CD4-positive, alpha-beta T cell treated with Interleukin-6 at 100 ng/mL for 8 hours (primary cell): ENCODE measurements around the gene TLX1.

Source experiments
- DNase-seq: peaks from one replicate; pipeline ENCODE4 v3.0.0-alpha.2; 2020; ENCODE audit warnings: mixed read lengths, low spot score

The TLX1 gene

DNA sequence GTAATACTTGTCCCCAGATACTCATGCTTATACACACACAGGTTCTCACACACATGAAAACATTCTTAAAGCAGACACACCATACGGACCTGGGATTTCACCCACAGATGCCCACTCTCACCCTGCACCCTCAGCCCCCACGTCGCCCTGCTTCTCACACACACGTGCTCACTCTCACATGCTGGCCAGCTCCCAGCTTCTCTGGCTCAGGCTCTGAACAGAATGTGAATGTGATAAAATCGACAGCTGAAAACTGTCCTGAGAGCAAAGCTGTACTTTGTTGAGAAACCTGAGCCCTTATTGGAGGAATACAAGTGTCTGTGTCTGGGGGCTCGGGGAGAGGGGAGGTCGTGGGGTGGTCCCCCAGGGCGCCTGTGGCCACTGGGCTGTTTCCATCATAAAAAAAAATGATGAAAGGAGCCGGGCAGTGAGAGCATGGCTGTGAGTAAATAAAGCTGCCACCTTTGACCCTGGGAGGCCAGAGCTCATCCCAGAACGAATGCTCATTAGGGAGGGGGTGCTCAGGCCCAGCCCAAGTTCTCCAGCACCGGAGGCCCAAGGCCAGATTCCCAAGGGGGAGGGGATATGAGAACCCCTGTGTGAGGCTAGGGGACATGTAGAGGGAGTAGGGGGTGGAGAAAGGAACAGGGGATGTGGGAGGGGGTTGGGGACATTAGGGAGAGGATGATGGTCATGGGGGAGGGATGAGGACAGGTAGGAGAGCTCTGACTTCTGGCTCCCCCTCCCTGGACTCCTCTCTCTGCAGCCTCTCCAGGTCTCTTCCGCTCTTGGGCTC, 18.1 kb upstream of the TLX1 start:
- DNase-seq: no peak

DNA sequence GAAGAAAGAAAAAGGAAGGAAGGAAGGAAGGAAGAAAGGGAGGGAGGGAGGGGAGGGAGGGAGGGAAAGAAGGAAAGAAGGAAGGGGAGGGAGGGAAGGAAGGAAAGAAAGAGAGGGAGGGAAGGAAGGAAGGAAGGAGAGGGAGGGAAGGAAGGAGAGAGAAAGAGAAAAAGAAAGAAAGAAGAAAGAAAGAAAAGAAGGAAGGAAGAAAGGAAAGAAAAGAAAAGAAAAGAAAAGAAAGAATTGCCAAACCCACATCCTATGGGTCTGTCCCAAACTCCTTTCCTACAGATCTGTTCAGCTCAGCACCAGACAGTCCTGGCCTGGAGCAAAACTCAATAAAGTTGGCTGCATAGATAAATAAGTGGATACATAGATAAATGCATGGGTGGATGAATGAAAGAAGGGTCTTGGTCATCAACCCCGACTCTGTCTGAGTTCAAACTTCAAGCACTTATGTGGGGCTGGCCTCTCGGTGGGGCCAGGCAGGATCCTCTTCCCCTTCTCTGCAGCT, 17.2 kb upstream of the TLX1 start:
- DNase-seq: no peak

DNA sequence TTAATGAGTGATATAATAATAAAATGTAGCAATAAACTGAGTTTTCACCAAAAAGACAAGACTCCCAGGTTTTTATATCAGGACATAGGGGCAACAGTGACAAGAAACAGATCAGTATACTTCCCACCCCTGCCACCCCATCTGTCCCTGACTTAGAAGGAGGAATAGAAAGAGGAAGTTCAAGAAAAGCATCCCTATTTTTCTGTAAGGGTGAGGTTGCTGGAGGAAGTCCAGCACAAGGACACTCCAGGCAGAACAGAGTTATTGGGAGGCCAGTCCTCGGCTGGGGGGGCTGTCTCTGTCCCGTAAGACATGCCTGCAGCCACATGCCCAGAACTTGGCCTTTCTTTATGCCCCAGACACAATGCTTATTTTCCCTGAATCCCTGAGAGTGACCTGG, 16.5 kb upstream of the TLX1 start:
- DNase-seq: no peak

DNA sequence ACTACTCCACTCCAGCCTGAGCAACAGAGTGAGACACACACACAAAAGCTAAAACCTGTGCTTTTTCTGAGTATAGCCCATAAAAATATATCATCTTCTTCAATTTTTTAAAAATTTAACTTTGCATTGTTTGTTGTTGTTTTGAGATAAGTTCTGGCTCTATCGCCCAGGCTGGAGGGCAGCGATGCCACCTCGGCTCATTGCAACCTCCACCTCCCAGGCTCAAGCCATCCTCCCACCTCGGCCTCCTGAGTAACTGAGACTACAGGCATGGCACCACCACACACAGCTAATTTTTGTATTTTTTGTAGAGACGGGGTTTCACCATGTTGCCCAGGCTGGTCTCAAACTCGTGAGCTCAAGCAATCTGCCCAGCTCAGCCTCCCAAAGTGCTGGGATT, 14.3 kb upstream of the TLX1 start:
- no peak for DNase-seq

DNA sequence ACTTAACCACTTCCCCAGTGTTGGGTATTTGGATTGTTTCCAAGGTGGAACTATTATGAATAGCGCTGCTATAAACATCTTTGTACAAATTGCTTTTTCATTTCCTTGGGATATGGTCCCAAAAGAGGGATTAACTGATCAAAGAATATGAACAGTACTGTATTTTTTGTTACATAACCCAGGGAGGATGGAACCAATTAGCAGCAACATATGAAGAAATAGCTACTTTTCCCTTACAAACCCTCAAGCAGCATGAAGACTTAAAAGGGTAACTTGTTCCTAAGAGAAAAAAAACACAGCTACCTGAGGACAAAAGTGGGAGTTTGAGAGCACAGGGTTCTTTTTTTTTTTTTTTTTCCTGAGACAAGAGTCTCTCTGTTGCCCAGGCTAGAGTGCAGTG, 13.1 kb upstream of the TLX1 start:
- DNase-seq: no peak

DNA sequence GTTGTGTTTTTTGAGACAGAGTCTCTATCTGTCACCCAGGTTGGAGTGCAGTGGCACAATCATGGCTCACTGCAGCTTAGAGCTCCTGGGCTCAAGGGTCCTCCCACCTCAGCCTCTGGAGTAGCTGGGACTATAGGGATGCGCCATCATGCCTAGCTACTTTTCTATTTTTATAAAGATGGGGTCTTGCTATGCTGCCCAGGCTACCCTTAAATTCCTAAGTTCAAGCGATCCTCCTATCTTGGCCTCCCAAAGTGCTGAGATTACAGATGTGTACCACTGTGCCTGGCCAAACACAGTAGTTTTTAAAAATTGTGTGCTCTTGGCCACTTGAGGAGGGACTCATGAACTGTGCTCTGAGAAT, 10.6 kb upstream of the TLX1 start:
- DNase-seq: no peak

DNA sequence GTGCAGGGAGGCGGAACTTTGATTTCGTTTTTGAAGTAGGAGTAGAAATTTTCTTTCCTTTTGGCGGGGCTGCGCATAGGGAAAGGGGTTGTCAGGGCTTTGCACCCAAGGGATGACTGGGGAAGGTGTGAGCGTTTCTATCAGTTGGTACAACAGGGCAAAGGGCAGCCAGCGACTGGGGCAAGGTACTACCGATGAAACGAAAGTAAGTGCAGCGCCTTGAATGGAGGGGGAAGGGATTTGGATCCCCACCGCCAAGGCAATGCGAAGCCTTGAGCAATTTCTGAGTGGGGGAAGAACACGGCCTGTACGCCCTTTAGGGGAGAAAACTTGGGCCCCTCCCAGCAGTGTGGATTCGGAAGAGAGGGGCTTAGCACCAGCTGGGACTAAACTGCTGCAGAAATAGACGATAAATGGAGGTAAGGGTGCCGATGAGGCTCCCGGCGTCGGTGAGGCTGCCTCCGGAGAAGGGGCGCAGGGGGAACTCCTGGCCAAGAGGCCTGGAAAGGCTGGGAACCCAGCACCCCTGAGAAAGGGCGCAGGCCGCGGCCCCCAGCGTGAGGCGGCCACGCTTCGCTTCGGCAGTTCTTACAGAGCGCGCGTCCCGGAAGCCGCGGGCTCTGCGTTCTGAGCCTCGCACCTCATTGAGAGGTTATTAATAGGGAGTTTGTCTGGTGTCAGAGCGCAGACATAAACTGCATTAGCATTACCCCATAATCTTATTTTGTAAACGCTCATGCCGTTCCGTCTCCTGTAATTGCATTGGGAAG, 10.0 kb upstream of the TLX1 start:
- DNase-seq: peak; percentile 36

DNA sequence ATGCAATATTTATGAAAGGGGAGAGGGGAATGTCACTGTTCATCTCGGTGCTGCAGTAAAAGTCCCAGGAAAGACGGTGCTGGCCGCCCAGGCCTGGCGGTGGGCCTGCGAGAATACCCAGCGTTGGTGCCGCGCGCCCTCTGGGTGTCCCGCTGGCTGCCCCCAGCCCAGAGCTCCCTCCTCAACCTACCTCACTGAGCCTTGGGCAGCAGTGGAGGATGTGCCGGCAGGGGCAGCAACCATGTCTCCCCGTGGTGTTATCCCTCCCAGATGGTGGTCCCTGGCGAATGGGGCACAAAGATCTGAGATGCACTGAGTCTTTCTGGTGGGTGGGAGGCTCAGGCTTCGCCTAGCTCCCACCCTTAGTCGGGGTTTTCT, 9.5 kb upstream of the TLX1 start:
- no peak for DNase-seq

DNA sequence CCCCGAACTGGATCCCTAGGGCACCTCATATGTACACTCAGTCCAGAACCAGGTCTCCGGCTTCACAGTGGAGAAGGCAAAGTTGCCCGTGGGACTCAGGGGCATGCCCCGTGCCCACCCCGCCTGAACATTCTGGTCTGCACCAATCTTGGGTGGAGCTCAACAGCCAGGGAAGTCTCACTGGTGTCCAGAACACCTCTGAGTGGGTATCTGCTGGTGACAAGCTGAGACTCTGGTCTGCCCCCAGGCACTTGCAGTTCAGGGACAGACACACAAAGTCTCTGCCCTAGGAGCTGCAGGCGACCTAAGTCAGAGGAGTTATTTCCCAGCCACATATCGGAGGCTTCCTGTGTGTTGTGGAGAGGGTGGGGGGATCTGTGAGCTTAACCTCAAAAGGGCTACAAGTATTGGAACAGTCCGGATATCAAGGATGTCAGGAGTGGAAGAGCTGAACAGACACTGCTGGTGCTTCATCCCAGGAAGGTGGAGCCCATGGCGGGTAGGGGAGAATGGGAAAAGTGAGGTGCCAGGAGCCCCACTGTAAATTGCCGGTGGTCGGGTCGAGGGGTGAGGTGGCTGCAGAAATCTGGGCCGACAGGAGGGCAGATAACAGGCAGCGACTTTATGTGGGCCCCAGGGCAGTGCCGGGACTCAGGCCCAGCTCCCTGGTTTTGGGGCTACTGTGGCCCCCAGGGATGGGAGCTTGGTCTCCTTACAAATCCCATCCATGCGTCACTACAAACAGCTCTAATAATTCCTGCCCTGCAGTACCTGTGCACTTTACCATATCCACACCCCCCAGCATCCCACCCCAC, 8.6 kb upstream of the TLX1 start:
- DNase-seq: no peak

DNA sequence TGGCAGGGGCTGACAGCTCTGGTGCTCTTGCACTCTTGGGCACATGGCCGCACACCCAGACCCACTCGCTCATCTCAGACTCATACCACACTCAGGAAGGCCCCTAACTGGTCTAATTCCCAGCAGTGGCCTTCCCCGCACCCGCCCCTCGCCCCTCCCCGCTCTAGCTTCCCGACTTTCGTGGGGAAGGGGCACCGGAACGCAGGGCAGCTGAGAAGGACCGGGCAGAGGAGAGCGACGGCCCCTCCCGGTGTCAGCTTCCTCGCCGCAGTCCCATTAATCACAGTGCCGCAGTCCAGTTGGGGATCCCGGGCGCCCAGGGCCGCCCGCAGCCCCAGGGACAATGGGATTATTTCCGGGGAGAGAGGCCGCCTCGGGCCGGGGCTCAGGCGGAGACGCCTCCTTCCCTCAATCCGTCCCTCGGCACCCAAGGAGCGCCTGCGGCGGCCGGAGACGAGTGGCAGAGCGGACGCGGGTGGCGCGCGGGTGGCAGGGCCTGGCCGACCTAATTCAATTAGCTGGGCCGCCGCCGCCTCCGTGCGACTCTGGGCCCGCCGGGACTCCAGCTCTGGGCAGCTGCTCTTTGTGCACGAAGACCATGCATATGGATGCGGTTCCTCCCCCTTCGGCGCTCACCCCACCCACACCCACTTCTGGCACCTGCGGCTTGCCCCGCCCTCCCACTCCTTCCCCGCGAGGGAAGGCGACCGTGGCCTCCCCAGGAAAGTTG, 7.8 kb upstream of the TLX1 start:
- no peak for DNase-seq

DNA sequence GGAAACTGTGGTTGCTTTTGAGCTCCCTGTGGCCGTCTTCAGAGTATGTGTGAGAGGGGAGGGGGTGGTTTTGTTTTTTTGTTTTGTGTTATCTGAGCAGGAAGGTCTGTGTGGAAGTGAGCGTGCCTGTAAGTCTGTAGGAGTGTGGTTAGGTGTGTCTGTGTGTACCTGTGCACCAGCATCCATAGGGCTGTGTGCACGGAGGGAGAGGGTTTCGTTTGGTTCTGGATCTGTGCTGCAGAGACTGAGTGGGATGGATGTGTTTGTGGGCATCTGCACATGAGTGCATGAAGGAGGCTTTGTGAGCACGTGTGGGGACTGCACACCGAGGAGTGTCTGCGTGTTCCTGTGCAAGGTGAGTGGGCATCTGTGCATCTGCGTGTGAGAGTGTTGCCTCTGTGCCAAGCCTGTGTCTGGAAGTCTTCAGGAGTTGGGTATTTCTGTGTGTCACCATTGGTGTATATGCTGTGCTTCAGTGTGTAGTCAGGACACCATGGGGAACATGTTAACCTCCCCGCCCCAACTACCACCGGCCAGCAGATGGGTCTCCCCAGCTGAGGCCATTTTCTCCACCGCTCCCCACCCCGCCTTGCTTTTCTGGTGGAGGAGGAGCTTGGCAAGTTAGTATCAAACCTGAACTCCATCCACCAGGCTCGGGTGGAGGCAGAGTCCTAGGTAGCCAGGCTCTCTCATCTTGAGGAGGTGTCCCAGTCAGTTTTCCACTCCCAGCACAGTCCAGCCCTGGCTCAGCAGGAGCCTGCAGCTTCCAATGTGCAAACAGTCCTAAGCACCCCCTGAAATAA, 7.1 kb upstream of the TLX1 start:
- DNase-seq: no peak

DNA sequence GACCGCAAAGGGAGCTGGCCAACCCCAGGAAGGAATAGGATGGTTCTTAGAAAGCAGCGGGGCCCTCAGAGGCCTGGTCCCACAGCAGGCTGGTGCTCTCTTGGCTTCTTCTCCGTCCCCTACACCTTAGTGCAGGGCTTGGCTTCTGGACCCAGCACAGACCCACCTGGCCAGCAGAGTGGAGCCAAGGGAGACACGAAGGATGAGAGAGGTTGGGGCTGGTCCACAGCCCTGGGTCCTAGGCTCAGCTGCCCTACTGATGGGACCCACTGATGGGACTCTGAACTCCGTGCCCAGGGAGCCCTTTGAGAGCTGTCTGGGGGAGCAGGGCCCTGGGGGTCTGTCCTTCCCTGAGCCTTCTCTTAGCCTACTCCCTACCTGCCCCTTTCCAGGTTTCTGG, 6.2 kb upstream of the TLX1 start:
- DNase-seq: no peak

DNA sequence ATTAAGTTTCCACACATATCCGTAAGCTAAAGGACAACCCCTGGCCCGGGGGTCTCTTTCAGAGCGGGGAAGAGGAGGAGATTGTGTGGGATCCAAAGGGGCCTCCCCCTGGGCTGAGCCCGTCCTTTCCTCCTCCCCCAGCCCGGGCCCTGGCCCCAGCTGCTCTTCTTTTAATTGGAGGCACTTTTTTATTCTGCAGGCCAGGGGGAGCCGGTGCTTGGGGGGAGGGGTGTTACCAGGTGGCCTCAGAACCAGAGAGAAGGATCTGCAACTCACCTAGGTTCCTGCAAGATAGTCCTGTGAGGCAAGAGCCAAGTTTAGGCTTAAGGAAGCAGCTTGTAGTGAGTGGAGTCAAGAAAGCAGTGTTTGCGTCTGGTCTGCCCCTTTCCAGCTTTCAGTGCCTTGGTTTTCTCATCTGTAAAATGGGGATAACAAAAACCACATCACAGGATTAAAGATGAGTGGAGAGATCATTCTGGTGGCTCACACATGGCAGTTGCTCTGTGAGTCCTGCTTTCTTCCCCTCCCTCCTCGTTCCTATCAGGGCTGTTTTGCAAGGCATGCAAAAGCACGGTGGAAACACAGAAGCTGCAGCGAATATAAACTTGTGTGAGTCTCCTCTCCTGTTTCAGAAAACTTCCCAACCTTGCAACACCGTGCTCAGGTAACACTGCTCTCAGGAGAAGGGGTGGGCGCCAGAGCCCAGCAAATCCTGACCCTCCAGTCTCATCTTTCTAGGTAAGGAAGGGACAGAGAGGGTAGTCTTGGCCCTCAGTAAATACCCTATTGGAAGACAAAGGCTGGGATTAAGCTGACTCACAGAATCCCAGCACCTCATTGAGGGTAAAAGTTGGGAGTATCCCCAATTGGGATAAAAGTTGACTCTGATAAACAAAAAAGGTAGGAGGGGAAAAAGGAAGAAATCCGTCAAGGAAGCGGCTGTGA, 4.1 kb upstream of the TLX1 start:
- DNase-seq: no peak

DNA sequence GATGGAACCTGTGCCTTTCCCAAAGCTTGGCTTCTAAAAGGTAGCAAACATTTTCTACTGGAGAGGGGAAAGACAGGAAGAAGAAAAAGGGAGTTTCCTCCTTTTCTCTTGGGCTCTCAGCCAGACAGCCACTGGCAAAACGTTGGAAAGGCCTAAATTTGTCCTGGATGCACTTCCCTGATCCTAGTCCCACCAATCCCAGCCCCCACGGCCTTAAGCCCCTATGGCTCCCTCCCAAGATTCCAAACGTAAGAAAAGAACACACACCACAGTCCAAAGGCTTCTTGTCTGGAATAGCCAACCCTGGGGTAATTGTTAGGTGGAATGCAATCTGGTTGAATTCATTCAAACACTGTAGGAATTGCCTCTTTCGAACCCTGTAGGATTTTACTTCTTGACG, 959 bp upstream of the TLX1 start:
- no peak for DNase-seq

DNA sequence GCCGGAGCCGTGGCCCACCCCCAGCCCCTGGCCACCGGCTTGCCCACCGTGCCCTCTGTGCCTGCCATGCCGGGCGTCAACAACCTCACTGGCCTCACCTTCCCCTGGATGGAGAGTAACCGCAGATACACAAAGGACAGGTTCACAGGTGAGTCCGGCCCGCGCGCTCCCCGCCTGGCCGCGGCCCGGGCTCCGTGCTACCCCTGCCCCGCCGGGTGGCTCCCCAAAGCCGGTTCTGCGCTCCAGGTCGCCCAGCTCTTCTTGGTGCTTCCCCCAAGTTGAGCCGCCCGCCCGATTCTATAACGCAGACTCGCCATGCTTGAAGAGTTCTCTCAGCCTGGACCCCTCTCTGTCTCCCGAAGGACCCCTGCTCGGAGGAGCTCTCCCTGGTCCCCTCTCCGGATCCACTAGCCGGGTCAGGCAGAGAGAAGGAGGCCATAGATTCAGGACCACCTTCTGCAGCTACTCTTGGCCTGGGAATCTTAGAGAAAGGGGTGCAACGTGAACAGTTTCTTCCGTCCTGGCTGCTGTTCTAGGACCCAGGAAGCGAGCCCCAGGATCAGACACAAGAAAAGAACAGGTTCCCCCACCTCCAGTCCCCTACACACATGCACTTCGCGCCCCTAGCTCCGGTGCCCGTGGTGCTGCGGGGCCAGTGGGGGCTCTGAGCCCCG, 999 bp downstream of the TLX1 start:
- DNase-seq: no peak

DNA sequence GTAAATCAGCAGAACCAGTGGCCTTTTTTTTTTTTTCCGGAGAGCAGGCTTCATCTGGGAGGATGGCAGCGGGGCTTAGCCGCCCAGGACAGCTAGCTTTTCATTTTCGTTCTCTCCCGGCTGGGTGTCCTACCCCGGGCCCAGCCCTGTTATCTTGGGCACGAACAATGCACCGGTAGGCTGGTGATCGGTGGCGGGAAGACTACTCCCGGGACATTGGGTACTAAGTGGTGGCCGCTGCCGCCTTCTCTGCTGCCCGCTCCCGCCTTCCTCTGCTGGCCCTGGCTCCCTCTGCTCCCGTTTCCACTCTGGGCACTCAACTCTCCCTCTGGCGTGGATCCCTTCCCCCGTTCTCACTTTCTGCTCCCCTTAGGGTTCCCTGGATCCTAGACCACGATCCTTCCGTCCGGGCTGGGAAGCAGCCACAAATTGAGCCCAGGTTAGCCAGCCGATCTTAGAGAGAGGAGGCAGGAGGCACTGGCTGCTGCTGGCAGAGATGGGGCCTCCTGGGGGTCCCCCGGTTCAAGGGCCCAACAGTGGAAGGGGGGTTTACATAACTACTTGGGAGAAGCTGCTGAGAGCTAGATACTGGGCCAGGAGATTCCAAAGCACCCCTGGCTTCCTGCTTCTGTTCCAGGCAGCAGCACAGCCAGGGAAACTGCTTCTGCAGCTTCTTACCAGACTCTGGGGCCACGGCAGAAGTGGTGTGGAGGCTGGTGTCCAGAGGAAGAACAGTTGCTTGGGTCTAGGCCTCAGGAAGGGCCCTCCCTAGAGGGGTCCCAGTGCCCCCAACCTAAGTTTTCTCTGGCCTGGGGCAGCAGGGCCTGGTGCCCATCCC, 1.8 kb downstream of the TLX1 start:
- no peak for DNase-seq

DNA sequence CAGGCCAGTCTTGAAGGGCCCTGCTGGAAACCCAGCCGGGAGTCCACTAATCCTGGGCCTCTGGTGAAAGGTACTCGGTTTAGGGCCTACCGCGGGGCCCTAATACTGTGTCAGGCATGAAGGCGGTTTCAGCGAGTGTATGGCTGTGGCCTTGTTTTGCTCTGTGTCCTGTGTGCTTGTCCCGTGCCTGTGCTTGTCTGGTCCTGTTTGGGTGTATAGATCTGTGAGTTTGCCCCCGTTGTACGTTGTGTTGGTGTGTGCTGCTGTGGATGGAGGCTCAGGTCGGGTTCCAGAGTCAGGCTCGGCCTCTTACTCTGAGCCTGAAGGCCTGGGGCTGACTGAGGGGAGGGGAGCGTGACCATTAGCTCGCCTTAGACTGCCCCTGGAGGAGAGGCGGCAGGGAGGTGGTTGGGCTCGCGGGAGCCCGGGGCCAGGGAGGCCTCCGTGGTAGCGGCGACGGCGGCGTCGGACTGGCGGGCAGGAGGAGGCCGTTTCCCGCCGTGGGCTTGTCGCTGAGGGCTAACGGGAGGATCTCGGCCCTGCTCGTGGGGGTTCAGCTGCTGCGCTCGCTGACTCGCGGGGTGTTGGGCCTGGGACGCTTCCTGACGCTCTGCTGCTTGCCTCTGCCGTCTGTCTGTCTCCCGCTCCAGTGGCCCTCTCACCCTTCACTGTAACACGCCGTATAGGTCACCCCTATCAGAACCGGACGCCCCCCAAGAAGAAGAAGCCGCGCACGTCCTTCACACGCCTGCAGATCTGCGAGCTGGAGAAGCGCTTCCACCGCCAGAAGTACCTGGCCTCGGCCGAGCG, 2.6 kb downstream of the TLX1 start:
- DNase-seq: no peak
